G401 (cell line): ENCODE data around the gene SHC3. TPM values are rescaled to one million over a fixed set of nuclear protein-coding genes. Genes with fewer than 3 reads are reported as not detected.

ENCODE experiments used
- DNase-seq: peaks from one replicate; pipeline ENCODE4 v3.0.0-alpha.2; 2015; ENCODE audit warnings: low spot score
- in situ Hi-C: cut with HindIII; loops from 2 replicates; pipeline ENCODE4 v1.10.0; 2016; ENCODE audit warnings: low sequenced_read_pairs, mixed read lengths
- total RNA-seq: library from RNA; depleted of rRNA; stranded (reverse); fragments of >200 nt; shearing (Covaris generic); gene quantifications from 2 replicates; pipeline ENCODE4 v1.2.3, GENCODE V29; 2014

SHC3 gene
- total RNA-seq, 1 experiment from 2014 or later = not detected

DNA sequence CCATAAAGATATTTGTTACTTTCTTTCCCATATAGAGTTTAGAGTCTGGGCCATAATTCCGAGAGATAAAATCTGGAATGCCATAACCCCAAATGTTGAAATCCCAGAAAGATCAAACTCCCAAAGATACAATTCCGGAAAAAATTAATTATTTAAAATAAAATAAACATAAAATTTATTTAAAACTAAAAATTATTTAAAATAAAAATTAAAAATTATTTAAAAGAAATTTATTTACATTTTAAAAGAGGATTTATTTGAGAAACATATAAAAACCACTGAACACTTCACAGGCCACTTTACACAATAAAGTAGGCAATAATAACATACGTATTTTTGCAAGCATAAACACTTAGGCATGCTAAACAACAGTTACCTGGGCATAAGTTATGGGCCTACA, 57.9 kb downstream of the SHC3 start:
- in situ Hi-C loops = no loop called here
- DNase-seq = no peak

DNA sequence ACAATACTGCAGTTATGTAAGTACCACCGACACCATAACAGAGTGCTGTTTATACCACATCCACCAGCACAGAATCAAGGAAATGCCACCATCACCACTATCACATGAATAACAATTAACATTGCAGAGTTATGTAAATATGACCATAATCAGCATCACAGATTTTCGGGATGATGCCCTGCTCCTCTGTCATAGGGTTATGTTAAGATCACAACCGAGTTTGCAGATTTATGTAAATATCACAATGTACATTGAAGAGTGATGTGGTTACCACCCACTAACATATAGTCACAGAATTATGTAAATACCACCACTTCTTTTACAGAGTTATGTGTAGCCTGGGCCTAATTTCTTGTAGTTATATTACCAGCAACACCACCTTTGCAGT, 61.8 kb downstream of the SHC3 start:
- DNase-seq = no peak
- in situ Hi-C loops = no loop called here

DNA sequence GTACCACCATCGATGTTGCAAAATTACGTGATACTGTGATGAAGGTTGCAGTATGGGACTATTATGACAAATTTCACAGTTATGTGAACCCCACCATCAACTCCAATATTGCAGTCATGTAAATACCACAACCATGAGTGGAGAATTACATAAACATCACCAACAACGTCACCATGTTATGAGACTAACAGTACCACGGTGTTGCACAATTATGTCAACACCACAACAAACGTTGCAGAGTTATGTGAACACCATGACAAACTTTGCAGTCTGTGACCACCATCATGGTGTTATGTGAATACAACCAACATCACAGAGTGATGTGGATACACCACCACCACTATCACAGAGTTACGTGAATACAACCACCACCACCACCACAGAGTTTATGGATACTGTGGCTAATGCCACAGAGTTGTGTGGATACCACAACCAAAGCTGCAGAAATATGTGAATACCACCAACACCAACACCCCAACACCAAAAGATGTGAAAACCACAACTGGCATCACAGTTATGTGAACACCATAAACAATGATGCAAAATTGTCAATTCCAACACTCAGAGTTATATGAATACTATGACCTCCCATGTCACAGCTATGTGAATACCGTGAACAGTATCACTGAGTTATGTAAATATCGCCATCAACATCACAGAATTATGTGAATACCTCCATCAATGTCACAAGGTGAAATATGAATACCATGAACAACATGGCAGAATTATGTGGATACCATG, 62.4 kb downstream of the SHC3 start:
- in situ Hi-C loops = no loop called here
- no peak for DNase-seq

DNA sequence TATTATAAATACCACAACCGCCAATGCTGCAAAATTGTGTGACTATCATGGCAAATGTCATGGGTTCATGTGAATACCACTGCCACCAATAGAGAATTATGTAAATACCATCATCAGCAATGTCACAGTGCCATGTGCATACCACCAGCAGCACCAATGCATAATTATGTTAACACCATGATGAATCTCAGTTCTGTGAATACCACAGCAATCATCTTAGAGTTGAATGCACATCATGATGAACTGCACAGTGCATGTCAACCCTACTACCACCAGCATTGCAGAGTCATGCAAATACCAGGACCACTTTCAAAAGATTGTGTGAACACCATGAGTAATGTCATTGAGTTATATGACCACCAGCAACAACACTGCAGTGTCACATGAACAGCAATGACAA, 63.2 kb downstream of the SHC3 start:
- in situ Hi-C loops = no loop called here
- DNase-seq = no peak

DNA sequence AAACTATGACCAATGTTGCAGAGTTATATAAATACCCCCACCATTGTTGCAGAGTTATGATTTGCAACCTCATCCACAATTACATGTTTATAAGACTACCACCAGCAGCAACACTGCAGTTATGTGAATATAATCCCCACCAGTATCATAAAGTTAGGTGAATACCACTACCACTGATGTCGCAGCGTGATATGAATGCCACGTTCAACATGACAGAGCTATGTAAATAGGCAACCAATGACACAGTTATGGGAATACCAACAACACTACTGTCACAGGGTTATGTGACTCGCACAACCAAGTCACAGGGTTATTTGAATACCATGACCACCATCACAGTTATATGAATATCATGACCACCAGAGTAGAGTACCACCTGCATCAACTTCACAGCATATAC, 63.9 kb downstream of the SHC3 start:
- DNase-seq = no peak
- in situ Hi-C loops = no loop called here

DNA sequence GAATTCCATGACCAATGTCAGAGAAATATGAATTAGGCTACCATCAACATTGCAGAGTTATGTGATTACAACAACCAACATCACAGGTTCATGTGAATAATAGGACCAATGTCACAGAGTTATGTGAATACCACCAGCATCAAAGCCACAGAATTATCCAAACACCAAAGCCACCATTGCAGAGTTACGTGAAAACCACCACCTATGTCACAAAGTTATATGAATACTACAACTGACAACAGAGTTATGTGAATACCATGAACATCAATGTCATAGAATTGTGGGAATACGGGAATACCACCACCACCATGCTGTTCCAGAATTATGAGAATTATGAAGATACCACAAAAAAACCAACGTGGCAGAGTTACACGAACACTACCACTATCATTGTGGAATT, 64.8 kb downstream of the SHC3 start:
- in situ Hi-C loops = no loop called here
- DNase-seq = no peak

DNA sequence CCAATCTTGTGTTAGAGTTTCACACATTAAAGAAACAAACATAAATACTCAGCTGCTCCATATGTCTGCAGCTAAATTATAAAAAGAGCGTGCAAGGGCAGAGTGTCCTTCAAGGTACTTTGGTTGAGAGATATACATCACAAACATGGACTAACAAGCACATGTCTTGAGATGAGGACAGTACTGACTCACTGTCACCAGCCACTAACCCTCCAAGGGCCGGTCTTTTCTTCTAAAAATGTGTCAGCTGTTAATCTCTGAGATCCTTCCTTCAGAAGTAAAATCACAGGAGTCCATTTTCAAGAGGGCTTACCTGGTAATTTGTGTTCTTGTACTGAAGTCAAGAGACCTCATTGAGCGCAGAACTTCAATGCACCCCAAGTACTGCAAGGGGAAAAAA, 66.4 kb downstream of the SHC3 start:
- no peak for DNase-seq
- in situ Hi-C loops = no loop called here

DNA sequence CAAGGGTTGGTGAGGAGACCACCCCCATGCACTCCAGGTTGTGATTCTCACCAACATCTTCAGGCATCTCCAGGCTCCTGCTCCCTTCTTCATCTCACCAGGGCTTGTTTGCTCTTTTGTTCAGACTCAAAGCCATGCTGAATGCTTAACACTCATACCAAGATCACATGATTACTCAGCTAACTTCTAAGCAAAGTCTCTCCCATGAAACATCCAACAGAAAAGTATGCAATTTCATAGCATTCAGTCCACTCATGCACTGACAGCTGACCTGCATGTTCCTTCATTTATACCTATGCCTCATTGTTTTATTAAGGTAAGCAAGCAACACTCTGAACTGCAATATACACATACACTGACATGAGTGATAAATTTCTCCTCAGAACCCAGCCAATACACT, 69.0 kb downstream of the SHC3 start:
- in situ Hi-C loops = no loop called here

DNA sequence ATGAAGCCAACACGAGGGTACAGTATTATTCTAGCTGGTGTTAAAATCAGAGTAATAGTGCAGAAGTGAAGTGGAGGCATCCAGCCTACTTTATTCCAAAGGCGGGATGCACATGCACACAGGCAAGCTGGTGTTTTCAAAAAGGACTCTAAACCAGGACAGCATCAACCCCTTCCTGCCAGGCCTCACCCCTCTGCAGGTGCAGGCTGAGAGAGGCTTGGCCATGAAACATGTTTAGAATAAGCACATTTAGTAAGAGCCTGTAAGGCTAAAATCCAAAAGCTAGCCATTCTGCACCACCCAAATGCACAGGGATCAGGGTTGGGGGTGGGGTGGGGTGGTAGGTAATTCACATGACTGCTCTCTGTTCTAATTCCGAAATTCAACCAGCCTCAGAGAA, 71.2 kb downstream of the SHC3 start:
- no peak for DNase-seq
- in situ Hi-C loops = no loop called here

More for the DNA sequence above, 69.0 kb downstream of the SHC3 start:
- DNase-seq = no peak

DNA sequence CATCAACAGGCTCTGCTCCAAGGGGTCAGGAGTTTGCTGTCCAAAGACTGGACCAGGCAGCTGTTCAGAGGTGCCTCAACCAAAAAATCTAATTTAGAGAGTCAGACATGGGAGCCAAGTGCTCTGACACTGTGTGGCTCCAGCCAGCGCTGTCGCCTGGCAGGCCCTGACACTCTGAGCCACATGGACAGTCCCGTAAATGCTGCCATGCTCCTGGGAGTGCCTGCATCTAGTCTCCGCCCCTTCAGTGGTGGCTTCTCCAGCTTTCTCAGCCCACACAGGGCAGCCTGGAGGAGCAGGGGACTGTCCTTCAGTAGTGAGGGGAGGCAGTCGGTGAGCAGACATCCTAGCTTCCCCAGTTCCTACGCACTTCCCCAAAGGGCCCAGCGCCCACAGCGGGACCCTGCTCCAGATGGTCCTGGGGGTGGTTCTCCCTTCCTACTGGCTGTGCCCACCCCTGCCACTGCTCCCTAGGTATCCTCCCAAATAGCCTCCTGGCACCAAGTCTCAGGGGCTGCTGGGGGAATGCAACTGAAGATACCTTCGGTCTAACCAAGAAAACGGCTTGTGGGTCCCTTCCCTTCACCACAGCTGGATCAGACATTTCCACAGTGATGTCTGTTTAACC, 72.3 kb downstream of the SHC3 start:
- in situ Hi-C loops = no loop called here
- DNase-seq = no peak

DNA sequence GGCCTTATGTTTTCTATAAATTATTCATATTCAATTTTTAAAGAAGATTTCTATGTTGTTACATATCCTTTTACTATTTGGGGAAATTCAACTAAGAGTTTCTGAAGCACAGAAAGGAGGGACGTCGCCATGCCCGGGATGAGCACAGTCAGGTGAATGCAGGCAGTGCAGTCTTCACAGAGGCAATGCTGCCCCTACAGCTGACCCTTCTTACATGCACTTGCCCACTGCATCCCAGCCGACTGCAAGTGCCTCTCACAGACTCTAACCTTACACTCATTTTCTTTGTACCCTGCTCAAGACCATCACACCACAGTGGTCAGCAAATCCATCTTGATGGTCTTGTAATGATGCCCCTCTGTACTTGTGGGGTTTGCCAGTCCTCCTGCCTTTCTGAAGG, 73.8 kb downstream of the SHC3 start:
- DNase-seq = no peak
- in situ Hi-C loops = no loop called here

DNA sequence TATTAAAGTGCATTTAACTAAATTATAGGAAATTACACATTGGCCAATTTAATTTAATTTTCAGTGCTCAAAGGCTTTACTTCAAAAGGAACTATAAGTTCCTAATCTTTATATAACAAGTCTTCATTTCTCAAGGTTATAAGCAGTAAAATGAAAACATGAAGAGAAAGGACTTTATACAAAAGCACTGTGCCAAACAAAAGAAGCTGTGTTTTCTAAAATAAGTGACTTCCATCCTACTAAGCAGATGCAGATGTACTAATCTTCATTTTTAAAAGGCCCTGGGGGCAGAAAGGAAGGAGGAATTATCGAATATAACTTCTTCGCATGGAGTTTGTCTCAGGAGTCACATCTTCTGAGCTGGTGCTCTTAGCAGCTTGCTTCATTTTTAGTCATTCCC, 81.4 kb downstream of the SHC3 start:
- DNase-seq = no peak
- in situ Hi-C loops = no loop called here

DNA sequence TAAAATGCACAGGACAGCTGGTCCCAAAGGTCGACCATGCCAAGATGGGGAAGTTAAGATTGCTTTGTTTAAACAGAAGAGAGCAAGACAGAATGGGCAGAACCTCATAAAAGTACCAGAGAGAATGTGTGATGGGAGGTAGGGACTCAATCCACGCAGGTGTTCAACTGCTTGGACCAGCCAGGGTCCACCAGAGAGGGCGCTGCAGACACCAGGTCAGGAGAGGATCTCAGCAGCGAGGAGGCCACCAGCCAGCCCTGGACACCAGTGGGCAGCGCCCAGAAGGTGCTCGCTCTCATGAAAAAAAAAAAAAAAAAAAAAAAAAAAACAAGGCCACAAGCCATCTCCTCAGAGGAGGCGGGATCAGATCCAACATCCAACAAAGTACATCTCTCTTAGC, 81.8 kb downstream of the SHC3 start:
- DNase-seq = no peak
- in situ Hi-C loops = no loop called here

DNA sequence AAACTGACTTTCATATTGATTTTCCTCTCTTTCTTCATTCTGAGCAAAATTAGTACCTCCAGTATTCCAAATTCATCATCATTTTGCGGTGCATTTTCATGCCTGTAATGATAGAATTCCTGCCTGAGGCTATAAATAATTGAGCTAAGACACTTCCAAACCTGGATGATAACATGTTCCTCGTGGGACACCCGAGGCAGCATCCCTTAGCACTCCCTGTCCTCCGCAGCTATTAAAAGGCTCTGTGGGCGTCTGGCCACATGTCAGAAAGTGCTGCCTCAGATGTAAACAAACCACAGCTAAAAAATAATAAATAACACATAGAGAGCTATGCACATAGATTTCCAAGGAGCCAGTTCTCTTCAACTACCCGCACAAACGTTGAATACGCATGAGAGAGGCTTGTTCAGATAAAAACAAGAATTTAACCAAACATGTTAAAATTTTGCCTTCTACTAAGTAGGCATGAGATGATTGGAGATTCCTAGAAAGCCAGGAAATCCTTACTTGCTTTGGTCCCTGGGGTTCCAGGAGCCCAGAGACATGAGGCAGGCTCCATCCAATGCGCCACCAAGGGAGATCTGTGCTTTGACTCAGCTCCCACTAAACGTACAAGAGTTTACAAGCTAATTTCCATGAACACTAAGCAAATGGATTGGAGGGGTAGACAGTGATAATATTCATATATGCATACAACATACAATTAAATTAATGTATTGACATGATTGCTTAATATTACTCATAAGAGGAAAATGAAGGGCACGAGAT, 82.7 kb downstream of the SHC3 start:
- no peak for DNase-seq
- in situ Hi-C loops = no loop called here

DNA sequence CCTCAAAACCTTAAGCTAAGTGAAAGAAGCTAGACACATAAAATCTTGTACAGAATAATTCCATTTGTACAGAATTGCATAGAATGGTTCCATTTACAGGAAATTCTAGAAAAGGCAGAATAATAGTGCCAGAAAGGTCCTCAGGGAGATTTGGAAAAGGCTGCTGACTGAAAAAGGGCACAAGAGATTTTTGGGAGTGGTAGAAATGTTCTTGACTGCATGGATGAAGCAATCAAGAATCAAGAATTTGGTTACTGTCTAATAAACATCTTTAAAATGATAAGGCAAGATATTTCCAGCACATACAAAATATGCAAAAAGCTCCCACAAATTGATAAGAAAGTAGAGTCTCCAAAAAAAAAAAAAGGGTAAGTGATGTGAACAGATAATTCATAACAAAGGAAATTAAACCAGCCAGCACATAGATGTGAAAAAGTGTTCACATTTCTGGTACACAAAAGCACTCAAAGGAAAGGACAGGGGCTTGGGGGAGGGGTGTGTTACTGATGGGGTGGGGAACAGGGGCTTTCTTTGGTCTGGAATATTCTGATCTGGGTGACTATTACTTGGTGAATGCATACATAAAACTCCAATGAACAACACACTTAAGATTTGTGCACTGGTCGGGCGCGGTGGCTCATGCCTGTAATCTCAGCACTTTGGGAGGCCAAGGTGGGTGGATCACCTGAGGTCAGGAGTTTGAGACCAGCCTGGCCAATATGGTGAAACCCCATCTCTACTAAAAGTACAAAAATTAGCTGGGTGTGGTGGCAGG, 85.2 kb downstream of the SHC3 start:
- no peak for DNase-seq
- in situ Hi-C loops = no loop called here

DNA sequence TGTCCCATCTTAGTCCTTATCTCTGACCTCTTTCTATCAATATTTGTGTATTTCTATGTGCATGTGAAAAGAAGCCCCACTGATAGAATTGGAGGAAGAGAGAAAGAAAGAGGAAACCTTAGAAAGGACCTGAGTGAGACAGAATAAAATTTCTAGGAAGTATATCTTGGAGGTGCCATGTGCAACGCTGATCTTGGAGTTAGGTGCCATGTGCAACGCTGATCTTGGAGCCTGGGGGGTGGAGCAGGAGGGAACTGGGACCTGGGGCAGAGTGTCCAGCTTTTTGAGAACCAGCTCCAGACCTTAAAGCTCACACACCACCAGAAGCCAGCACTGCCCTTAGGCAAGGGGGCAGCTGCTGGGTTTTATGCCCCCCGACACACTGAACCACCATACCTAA, 89.4 kb downstream of the SHC3 start:
- in situ Hi-C loops = no loop called here
- DNase-seq = no peak

DNA sequence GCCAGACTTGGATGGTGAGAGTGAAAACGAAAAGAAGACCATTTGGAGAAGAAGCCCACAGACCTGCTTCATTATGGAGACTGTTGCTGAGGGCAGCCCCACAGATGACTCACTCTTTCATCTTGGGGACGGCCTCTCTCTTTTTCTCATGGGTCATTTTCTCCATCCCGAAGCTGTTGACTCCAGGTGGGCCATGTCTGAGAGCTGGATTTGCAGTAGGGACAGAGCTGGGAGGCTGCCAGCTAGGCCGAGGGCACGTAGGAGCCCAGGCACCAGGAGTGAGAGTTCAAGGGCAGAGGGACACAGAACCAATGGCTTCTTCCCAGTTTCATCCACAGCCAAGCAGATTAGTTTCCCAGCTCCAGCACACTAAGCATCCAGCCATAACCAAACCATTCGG, 95.0 kb downstream of the SHC3 start:
- in situ Hi-C loops = no loop called here
- DNase-seq = no peak

DNA sequence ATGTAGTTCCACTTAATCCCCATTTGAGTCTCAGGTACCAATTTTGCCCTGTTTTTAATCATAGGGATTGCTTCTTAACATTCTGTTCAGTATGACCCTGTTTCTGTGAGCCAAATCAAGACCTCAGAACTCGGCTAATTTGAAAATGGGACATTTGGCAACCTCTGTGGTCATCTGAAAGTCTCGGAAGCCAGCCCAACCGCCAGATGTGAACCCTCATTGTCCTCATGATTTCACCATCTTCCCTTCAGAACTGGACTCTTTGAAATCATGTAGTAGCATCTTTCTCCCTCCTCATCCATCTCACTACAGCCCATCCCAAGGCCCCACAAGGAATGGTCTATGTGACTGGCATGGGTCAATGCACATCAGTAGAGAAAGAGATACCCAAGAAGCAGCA, 98.4 kb downstream of the SHC3 start:
- in situ Hi-C loops = no loop called here

DNA sequence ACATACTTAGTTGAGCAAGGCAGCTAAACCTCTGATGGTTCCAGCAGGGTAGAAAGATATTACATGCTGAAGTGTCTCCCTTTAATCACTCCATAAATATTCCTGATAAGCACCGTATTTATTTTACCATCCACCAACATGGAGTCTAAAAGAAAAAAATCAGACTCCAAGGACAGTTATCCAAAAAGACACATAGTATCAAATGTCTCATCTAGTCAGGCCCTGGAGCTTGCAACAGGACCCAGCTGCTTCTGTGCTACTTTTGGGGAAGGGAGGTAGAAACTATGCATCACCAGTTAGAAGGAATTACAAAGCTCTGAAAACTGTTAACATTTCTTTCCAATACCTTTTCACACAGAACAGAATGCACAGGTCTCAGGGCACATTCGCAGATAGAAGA, 99.2 kb downstream of the SHC3 start:
- no peak for DNase-seq
- in situ Hi-C loops = no loop called here

More for the DNA sequence above, 98.4 kb downstream of the SHC3 start:
- no peak for DNase-seq

DNA sequence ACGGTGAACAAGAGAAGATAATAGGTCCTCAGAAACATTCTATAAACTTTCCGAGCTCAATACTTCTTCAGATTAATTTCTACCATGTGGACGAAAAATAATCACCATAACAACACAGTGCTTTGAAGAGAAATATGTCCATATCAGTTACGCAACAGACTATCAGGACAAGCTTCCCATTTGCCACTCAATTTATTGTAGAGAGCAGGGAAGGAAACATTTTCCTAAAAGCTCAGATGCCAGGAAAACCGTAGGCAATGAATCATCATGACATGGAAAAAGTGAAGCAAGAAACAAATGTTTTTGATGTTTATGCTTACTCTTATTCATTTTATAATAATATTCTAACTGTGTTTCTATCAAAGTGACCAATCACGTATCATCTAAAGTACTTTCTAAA, 99.8 kb downstream of the SHC3 start:
- no peak for DNase-seq
- in situ Hi-C loops = no loop called here
